Measurements from ENCODE around the gene FOXL1.

Gene FOXL1

DNA sequence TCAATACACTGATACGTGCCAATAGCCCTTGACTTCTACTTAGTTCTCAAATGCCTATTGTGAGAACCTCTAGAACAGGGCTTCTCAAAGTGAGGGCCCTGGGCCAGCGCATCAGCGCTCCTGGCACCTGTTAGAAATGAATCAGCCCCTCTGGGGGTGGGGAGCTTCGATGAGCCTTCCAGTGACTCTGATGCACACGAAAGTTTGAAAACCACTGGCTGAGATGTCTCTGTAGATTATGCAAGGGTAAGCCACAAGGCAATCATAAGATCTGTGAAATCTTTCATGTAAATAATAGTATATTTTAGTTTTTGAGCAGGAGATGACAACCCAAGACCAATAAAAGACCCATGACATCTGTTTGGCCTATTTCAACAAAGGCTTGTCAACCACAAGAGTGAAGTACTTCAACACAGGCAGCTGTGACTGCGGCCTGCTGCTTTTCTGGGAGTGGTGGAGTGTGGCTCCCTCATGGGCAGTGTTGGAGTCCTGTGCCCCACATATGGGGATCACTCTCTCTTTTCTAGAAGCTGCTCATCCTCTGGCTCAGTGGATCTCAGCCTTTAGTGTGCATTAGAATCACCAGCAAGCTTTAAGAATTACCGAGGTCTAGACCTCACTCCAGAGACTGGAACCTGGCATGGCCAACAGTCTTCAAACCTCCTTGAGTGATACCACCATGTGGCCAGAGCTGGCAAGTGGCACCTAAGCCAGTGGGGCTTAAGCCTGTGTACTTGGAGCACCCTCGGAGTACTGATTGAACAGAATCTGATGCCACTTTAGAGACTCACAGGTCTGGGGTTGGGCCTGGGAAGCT is 29.1 kb upstream of the FOXL1 start:
- no peak for DNase-seq

DNA sequence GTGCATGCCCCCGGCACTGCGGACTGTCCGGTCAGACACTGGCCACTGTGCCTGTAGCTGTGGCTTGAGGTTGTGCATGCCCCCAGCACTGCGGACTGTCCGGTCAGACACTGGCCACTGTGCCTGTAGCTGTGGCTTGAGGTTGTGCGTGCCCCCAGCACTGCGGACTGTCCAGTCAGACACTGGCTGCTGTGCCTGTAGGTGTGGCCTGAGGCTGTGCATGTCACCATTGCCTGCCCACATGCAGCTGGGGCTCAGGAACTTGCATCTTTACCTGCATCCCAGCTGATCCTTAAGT is 28.5 kb upstream of the FOXL1 start:
- no peak for DNase-seq

DNA sequence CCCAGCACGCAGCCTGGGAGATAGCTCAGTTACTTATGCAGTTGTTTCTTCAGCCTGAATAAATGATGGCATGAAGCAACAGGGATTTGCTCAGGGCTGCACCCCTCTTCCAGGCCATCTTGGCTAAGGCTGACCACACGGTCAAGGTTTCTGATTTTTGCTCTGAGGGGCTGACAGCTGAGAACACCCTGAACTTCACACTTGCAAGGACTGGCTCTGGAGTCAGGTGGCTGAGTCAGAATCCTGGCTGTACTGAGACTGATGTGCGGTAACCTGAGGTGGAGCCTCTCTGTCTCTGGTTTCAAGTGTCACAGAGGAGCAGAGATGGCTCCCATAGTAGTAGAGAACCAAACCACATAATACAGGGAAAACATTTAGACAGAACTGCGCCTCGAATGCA is 28.1 kb upstream of the FOXL1 start:
- DNase-seq: no peak

DNA sequence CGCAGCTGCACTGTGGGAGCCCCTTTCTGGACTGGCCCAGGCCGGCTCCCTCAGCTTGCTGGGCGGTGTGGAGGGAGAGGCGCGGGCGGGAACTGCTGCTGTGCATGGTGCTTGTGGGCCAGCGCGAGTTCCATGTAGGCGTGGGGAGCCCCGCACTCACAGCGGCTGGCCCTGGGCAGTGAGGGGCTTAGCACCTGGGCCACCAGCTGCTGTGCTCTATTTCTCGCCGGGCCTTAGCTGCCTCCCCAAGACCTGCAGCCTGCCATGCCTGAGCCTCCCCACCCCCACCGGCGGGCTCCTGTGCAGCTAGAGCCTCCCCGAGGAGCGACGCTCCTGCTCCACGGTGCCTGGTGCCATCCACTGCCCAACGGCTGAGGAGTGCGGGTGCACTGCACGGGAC is 25.0 kb upstream of the FOXL1 start:
- no peak for DNase-seq

DNA sequence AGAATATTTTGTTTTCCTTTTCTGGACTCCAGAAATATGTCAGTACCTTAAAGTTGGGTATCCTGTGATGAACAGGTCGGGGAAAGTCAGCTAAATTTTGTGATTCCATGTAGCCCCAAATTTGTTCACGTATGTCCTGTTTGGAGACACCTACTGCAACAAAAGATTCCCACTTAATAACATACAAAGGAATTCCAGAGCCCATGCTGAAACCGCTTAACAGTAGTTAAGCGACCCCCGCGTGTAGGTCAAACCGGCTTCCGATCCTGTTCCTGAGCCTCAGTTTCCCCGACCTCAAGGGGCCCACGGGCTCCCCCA is 23.8 kb upstream of the FOXL1 start:
- no peak for DNase-seq

DNA sequence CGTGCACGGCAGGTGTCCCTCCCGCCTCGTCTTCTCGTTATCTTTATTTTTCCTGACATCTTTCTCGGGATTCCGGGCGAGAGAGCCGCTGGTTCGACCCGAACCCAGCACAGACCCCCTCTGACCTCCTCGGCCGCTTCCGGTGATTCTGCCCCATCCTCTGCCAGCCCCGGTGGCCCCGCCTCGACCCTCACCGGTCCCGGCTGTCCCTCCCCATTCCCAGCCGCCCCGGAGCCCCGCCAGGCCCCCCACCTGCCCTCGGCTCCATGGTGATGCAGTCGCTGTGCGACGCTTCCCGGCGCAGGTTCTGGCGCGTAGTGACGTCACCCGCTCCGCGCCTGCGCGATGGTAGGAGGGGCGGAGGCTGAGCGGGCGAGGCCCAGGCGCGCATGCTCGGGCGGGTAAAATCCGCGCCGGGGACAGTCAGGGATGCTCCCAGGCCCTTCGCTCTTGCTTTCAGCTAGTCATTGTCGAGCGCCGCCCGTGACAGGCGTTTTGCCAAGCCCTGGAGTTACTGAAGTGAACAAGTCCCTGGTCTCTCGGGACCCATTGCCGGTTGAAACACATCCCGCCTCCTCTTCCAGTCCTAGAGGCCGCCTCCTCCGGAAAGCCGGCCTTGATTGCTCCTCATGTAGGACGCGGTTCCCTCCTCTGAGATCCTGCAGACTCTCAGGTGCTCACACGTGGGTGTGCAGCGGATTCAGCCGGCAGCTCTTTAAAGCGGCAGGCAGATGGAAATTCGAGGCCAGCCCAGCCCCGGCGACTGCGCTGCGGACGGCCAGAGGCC is 23.2 kb upstream of the FOXL1 start, which contains the start of gene MTHFSD:
Gene MTHFSD (minus strand): TSS at position 319 of the 787 bp plus-strand sequence. CDS start 51 bp downstream, at position 268.
- DNase-seq: peak; percentile 95

DNA sequence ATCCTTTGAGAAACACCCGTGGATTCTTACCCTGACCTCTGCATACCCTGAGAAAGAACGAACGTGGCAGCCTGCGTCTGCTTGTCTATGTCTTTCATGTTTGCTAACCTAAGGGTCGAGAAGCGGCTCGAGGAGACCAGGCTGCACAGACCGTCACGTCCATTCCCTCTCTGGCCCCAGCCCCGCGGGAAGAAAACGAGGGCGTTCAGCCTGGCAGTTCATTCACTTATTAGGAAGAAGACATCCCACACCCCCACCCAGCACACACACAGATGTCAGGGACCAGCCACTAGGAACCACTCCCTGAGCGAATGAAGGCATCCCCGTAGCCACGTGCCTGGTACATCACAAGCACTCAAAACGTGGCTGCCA is 22.7 kb upstream of the FOXL1 start:
- DNase-seq: no peak

DNA sequence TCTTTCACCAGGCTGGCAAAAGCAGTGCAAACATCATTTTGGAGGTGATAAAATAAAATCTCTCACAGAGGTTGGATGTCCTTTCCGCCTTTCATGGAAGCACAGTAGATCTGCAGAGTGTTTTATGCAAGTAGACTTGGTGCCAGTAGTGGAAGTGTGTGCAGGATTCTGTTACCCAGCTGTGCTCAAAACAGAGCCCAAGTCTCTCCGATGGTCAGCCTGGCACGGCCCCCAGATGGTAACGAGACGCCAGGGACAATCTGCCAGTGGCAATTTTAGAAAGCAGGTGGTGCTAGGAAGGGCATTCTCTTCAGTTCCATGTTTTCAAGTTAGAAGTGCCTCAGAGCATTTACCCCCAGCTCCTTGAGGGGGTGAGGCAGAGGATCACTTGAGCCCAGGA is 21.8 kb upstream of the FOXL1 start:
- DNase-seq: no peak

DNA sequence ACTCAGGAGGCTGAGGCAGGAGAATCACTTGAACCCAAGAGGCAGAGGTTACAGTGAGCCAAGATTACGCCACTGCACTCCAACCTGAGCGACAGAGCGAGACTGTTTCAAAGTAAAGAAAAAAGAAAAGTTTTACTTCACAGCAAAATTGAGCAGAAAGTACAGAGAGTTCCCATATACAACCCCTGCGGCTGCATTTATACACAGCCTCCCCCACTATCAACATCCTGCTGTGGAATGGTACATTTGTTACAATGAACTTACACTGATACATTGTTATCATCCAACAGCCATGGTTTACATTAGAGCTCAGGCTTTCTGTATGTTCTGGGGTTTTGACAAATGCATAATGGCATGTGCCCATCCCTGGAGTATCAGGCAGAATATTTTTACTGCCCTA is 20.8 kb upstream of the FOXL1 start:
- no peak for DNase-seq

DNA sequence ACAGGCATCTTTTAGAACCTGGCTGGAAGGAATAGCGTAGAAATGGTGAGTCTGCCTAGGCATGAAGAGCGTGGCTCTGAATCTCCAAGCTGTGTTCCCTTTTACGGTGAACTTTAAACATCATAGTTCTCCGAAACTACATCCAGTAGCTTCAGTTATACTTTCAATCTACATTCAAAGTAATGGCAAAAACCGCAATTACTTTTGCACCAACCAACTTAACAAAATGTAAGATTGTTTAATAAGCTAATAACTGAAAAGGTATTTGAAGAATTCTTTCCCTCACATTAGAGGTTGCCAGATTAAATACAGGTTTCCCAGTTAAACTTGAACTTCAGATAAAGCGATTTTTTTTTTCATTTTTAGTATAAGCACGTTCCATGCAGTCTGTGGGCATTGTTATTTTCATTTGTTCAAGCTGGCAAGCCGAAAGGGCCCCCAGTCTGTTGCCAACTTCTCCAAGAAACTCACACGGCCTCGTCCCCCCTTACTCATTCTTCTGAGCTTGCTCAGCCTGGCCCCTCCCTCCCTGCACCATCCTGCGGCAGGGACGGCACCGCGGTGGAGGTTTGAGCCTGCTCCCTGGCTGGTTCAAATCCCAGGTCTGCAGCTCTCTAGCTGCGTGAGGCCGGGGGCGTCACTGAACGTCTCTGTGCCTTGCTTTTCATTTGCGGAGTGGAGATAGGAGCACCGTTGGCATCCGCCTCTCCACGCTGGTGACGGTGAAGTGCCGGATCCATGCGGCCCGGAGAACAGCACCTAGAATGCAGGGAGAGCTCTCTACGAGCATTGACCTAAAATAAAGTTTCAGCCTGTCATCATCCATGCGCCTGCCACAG is 19.8 kb upstream of the FOXL1 start:
- DNase-seq: no peak

DNA sequence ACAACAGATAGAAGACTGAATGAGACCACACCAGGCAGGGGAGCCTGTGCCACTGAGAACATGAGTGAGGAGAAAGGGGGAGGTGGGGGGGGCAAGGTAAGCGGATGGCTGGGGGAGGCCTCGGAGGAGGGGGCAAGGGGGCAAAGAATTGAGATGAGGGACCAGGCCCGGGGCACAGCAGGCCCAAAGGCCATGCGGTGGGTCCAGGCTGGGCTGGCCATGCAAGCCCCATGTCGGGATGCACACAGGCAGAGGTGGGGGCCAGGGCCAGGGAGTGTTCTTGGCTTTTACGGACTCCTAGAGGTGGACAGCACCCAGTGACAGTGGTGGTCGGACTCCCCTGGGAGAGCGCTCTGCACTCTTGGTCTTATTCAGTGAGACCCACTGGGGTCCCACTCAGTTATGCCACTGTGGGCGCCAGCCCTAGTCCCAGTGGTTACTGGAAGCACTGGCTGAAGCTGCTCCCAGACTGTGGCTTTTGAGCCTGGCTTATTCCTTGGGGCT is 18.5 kb upstream of the FOXL1 start:
- no peak for DNase-seq

DNA sequence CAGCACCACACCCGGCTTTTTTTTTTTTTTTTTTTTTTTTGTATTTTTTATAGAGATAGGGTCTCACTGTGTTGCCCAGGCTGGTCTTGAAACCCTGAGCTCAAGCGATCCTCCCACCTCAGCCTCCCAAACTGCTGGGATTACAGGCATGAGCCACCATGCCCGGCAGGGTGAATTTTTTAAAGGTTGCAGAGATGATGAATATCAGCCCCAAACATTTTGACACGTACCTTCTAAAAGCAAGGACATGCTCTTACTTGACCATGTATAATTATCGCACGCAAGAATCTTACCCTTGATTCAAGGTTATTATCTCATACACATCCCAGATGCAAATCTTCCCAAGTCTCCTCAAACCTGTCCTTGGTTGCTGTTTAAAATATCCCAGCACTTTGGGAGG is 16.0 kb upstream of the FOXL1 start:
- no peak for DNase-seq

DNA sequence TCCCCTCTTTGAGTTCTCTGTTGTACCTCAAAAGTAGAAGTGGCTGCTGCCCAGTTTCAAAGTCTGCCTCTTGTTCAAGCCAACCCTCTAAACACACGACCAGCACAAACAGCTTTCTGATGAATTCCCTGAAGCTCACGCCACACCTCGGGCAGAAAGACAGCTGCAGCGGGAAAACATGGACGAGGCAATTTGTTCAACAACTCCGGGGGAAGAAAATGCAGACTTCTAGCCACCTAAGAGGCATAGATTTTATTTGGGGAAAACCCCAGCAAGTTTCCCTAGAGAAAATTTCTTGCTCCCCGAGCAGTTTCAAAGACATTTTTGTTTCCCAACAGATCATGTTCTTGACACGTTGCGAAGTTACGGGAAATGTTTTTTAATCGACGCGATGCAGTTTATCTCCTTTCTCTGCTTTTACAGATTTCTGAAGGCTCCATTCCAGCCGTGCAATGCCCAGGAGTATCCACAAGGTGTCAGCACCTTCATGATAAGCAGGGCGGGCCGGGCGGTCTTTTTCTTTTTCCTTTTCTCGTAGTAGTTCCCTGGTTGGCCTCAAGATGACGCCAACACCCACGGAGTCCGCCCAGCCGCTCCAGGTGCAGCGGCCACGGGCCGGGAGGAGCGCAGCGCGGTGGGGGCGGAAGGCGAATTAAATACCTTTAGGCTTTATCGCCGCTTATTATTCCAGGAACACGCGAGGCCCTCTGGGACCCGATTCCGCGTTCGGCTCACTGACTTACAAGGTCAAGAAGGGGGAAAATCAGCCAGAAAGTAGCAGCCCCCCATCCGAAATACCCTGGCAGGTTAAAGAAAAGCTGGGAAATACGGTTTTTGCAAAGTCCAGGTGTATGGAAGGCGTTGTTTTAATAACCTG is 14.6 kb upstream of the FOXL1 start:
- peak; percentile 90 for DNase-seq

DNA sequence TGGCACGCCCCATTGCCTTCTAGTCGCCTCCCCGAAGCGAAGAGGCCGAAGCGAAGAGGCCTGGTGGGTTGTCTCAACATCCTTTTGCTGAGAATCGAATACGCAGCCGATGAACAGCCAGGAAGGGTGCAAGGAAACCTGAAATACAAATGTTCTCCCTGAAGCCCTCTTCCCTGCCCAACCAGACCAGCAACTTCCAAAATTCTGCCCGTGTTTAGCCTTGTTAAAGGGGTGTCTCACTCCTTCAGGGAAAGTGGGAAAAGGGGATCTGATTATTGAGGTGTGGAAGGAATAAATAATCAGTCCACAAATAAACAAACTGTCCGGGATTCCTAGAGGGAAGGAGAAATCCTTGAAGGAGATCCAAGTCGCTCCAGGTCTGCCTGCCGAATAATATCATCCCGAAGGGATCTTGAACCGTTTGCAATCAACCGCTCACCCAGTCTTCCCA is 13.1 kb upstream of the FOXL1 start:
- DNase-seq: no peak

DNA sequence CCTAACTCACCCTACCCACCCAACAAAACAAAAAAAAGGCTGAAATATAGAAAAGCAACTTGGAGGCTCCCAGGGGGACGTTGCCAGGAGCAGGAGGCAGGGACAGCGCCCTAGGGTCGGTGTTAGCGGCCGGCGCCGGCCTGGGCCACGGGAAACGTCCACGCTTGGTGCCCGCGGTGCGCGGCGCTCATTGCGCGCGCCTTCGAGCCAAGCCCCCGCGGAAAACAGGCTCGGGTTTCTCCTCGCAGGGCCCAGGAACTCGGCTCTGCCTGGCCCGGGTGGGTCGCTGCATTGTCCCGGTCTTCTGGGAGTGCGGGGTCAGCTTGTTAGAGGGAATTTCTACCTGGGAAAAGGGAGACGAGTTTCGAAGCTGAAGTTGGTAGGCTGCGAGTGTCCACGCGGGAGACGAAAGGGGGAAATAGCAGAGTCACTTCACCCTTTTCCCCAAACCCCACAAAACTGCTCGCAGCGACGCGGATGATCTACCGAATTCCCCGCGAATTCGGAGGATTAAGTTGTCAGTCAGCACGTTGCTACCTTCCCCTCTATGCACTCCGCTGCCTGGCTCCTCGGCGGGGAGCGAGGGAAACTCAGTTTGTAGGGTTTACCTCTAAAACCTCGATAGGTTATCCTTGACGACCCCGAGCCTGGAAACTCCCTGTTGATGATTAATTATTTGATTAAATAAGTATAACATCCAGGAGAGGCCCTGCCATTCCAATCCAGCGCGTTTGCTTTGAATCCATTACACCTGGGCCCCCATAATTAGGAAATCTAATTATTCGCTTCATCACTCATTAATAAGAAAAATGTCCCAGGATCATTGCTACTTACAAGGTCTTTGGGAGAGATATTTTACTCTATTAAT is 12.5 kb upstream of the FOXL1 start:
- DNase-seq: no peak

DNA sequence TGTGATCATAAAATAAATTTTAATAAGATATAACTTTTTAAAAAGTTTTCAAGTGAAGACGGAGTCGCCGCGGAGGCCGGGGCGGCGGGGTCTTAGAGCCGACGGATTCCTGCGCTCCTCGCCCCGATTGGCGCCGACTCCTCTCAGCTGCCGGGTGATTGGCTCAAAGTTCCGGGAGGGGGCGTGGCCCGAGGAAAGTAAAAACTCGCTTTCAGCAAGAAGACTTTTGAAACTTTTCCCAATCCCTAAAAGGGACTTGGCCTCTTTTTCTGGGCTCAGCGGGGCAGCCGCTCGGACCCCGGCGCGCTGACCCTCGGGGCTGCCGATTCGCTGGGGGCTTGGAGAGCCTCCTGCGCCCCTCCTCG is 11.8 kb upstream of the FOXL1 start, which contains the start of gene FOXC2:
Gene FOXC2 (plus strand): TSS at position 229 of the 365 bp plus-strand sequence. CDS start 507 bp downstream, outside the sequence.
- peak; percentile 28 for DNase-seq

DNA sequence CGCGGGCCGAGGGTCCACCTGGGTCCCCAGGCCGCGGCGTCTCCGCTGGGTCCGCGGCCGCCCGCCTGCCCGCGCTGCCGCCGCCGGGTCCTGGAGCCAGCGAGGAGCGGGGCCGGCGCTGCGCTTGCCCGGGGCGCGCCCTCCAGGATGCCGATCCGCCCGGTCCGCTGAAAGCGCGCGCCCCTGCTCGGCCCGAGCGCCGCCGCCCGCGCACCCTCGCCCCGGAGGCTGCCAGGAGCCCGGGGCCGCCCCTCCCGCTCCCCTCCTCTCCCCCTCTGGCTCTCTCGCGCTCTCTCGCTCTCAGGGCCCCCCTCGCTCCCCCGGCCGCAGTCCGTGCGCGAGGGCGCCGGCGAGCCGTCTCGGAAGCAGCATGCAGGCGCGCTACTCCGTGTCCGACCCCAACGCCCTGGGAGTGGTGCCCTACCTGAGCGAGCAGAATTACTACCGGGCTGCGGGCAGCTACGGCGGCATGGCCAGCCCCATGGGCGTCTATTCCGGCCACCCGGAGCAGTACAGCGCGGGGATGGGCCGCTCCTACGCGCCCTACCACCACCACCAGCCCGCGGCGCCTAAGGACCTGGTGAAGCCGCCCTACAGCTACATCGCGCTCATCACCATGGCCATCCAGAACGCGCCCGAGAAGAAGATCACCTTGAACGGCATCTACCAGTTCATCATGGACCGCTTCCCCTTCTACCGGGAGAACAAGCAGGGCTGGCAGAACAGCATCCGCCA is 11.2 kb upstream of the FOXL1 start:
- no peak for DNase-seq

DNA sequence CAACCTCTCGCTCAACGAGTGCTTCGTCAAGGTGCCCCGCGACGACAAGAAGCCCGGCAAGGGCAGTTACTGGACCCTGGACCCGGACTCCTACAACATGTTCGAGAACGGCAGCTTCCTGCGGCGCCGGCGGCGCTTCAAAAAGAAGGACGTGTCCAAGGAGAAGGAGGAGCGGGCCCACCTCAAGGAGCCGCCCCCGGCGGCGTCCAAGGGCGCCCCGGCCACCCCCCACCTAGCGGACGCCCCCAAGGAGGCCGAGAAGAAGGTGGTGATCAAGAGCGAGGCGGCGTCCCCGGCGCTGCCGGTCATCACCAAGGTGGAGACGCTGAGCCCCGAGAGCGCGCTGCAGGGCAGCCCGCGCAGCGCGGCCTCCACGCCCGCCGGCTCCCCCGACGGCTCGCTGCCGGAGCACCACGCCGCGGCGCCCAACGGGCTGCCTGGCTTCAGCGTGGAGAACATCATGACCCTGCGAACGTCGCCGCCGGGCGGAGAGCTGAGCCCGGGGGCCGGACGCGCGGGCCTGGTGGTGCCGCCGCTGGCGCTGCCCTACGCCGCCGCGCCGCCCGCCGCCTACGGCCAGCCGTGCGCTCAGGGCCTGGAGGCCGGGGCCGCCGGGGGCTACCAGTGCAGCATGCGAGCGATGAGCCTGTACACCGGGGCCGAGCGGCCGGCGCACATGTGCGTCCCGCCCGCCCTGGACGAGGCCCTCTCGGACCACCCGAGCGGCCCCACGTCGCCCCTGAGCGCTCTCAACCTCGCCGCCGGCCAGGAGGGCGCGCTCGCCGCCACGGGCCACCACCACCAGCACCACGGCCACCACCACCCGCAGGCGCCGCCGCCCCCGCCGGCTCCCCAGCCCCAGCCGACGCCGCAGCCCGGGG is 10.4 kb upstream of the FOXL1 start:
- no peak for DNase-seq
